ENCODE measurements around the gene CDC42BPA.

The CDC42BPA gene

DNA sequence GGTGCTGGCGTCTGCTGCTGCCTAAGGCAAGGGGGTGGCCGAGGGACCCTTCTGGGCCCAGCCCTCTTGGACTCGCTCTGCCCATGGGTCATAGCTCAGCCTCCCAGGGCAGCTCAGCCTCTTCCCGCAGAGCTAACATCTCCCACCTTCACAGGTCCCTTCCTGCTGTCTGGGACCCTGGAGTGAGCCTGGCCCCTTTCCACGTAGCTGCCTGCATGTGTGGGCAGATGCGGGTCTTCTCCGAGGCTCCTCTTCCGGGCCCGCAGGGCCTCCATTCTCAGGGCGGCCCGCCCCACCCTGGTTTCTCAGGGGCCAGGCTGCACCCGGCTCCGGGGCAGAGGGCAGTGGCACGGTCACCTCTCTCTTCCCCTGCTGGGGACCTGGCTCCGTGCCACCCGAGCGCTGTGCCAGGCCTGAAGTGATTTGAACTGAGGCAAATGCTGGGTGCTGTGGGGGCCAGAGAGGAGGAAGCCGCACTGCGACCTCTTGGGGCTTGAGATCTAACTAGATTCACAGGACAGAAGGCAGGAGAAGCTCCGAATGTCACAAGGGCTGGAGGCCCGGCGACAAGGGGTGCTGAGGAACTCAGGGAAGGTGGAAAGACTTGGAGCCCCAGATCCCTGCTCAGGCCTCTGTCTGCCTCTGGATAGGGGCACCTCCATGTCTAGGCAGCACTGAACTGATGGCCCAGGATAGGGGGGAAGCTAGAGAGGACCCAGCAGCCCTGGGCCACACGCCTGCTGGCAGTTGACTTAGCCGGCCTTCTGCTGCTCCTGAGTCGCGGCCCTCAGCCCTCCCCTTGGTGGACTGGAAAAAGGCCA is 337.5 kb downstream of the CDC42BPA start:
- DNase-seq (ENCODE audit: low read depth), result no peak

DNA sequence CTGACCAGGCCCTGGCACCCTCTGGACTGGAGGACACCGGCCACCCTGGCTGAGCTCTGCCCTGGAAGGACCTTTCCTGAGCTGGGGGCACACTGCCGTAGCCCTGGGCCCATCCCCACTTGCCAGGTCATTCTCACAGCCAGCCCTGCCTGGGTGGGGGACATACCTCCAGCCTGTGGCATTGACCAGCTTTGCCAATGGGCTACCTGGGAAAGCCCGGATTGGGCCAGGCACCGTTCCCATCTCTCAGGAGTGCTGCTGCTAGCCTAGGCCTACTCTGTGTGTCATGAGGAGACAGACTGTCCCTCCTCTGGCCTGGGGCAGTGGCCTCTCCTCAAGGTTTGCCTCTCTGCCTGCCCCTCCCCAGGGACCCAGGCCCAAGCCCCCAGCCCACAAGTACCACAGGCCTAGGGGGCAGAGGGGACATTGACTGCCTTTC is 338.2 kb downstream of the CDC42BPA start:
- no peak for DNase-seq (ENCODE audit: low read depth)

DNA sequence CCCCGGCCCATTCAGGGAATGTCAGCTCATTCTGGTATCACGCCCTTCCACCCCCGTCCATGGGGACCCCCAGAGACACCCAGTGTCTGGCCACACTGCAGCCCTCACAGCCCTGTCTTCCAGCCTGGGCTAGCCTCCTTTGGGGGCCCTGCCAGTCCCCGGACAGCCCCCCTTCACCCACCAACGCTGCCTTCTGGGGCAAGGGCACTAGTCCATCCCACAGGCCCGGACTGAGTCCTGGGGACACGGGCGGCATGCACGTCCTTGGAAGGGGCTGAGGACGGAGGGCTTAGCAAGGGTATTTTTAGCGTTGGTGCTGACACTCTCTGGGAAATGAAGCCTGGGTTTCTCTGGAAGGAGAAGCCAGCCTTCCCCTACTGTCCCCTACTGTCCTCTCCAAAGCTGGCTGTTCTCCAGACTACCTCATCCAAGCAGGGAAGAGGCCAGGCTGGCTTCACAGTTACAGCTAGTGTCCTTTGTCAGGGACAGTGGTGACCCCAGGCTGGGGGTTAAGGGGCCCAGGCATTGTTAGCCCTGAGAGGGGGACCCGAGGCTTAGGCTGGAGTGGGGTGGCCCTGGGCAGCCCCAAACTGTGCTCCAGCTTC is 338.7 kb downstream of the CDC42BPA start:
- DNase-seq (ENCODE audit: low read depth), result no peak

DNA sequence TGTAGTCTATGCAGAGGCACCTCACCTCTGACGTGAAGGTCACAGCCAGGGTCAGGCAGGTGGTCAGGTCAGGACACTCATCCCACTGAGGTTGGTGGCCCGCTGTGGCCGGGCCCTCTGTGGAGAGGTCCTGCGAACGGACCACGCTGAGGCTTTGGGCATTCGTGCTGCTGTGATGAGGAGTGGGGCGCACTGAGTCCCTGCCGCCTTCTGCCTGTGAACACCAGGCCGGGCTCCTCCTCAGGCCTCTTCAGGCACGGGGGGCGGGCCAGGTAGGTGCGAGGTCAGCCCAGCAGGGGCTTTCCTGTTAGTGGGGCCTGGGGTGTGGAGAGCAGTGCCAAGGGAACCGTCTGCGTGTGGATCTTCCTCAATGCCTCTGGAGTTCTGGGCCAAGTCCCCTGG is 339.2 kb downstream of the CDC42BPA start:
- no peak for DNase-seq (ENCODE audit: low read depth)

DNA sequence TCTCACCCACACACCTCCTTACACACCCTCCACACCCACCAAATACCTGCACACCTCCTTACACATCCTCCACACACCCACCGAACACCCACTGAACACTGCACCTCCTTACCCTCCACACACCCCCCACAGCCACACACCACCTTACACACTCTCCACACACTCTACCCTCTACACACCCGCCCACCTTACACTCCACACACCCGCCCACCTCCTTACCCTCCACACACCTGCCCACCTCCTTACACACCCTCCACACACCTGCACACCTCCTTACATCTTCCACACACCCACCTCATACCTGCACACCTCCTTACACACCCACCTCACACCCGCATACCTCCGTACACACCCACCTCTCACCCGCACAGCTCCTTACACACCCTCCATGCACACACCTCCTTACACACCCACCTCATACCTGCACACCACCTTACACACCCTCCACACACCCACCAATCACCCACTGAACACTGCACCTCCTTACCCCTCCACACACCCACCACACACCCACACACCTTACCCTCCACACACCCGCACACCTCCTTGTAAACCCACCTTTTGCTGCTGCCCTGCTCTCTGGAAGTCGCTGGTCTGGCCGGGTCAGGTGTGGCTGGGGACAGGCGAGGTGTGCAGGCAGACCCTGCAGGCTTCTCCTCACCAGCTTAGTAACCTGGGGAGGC is 339.7 kb downstream of the CDC42BPA start:
- DNase-seq (ENCODE audit: low read depth), result no peak

DNA sequence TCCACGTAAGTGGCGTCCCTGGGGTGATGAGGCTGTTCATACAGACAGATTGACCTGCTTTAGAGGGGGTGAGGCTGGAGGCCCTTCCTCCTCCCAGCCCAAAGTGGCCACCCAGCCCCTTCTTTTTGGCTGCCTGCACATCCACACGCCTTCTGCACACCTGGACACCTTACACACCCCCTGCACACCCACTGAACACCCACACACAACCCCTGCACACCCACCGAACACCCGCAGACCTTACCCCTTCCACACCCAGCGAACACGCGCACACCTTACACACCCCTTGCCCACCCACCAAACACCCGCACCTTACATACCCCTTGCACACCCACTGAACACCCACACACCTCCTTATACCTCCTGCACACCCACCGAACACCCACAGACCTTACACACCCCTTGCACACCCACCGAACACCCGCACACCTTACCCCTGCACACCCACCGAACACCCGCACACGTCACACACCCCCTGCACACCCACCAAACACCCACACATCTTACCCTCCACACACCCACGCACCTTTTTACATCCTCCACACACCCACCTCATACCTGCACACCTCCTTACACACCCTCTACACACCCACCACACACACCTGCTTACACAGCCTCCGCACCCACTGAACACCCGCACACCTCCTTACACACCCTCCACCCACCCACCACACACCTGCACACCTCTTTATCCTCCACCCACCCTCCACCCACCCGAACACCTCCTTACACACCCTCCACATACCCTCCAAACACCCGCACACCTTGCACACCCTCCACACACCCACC is 340.5 kb downstream of the CDC42BPA start:
- no peak for DNase-seq (ENCODE audit: low read depth)

DNA sequence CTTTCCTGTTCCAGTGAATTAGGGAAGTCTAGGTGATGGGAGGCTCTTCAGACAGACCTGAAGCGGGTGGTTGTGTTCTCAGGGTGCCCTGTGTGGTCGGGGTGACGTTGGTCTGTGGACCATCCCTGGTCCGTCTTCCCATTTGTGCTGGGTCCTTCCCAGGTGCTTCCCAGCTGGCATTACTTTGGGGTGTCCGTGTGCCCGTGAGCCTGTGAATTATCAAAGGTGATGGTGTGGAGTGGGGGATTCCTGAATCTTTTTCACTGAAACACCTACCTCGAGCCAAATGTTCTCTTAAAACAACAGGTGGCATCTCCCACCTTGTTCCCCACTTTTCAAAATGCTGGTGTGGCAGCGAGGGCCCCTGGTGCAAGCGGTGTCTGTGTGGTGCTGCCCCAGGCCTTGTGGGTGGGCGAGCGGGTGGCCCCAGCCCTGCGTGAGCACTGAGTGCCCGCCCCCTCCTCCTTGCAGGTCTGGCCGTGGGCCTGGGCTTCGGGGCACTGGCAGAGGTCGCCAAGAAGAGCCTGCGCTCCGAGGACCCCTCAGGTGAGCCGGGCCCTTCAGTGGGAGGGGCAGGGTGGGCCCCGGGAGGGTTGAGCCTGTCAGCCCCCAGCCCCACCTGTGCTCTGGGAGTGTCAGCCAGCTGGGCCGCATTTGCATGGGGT is 341.2 kb downstream of the CDC42BPA start:
- no peak for DNase-seq (ENCODE audit: low read depth)

DNA sequence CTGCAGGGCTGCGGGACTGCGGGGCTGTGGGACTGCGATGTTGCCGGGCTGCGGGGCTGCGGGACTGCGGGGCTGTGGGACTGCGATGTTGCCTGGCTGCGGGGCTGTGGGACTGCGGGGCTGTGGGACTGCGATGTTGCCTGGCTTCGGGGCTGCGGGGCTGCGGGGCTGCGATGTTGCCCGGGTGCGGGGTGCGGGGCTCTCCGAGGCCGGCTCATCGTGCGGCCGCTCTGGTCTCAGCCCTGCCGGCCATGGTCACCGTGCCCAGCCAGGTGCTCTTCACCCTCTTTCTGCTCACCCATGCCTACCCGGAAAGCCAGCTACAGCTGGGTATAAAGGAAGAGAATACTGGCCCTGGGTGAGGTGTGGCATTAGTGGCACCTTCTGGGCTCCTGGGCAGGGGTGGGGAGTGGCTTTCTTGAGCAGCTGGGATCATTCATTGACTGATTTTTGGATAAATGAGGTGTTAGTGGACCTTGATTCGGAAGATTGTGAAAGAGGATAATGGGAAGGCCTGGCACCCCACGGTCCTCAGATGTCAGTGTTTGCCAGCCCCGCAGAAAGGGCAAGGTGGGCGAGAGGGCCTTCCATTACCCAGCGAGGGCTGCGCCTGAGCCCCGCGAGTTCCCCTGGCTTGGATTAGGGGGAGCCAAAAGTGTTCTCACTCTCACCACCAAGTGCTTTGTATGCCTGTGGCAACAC is 341.9 kb downstream of the CDC42BPA start:
- DNase-seq (ENCODE audit: low read depth), result no peak

DNA sequence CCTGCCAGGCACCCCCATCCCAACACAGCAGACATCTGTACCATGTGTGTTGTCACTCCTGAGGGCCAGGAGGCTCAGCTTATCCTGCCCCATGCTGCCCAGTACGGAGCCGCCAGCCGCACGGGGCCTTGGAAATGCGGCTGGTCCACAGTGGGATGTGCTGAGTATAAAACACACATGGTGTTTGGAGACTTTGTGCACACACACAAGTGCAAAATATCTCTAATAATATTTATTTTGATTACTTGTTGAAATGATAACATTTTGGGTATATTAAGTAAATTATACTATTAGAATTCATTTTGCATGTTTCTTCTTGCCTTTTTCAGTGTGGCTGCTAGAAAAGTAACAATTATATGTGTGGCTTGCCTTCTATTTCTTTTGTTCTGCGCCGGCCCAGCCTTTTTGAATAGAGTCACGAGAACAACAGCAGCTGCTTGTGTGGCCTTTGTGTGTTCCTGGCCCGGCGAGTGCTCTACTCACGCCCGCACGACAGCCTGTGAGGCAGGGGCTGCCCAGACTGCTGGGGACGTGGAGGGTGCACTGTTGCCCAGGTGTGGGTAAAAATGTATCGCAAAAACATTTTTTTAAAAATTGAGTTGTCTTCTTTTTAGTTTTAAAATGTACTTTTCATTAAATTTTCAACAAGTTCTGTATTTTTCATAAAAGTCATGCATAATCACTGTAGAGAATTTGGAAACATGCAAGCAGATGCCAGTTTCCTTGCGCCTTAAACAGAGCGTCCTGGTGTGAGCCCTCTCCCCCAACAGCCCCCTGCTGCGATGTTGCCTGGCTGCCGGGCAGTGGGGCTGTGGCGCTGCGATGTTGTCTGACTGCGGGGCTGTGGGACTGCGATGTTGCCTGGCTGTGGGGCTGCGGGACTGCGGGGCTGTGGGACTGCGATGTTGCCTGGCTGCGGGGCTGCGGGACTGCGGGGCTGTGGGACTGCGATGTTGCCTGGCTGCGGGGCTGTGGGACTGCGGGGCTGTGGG is 342.7 kb downstream of the CDC42BPA start:
- no peak for DNase-seq (ENCODE audit: low read depth)

DNA sequence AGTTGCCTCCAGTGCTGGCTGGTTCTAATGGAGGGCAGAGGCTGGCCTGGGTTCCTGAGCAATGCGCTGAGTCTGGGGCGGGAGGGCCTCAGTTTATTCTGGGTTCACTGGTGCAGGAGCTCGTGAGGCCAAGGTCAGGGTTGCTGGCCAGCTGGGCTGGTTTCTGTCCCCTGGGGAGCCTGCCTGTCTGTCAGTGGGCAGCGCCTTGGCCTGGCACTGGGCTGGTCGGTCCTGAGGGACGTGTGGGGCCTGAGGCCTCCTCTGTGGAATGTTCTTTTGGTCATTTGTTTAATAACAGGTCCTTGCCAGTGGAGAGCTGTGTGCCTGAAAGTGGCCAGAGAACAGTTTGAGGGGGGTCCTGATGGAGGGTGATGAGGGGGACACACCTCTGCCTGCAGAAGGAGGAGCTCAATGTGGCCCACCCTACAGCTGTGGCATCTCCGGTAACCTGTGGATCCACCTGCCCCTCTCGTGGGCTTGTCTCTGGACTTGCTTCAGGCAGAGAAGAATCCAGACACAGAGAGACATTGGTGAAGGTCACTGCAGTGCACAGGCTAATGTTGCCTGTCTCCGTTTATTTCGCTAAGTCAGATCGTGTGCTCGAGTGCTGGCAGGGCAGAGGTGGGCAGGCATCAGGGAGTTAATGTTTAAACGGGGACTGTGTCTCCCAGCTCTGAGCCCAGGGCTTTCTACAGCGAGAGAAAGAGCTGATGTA is 343.6 kb downstream of the CDC42BPA start:
- DNase-seq (ENCODE audit: low read depth), result no peak

DNA sequence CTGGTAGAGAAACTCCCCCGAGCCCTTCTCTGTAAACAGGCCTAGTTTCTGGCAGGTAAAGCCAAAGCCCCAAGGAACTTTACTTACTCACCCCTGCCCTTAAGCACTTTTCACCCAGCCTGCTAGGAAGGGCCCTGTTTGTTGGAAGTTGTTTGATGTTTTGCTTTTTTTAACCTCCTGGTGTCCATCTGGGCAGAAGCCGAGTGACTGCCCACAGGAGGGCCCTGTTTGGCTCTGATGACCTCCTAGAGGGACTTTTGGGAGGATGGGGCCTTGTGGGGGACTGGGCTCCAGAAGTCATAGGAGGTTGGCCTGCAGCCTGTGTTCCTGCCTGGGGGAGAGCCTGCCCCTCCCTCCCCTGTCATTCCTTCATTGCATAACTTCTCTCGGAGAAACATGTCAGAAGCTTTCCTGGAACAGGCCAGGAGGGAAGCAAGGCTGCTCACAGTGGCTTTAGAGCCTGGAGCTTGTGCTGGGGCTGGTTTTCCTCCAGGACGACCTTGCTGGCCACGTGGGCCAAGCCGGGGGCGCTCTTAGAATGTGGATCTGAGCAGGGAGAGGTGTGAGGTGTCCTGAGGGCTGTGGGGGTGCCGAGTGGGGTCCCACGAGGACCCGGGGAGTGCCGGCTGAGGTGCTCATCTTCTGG is 344.3 kb downstream of the CDC42BPA start:
- DNase-seq (ENCODE audit: low read depth), result no peak

DNA sequence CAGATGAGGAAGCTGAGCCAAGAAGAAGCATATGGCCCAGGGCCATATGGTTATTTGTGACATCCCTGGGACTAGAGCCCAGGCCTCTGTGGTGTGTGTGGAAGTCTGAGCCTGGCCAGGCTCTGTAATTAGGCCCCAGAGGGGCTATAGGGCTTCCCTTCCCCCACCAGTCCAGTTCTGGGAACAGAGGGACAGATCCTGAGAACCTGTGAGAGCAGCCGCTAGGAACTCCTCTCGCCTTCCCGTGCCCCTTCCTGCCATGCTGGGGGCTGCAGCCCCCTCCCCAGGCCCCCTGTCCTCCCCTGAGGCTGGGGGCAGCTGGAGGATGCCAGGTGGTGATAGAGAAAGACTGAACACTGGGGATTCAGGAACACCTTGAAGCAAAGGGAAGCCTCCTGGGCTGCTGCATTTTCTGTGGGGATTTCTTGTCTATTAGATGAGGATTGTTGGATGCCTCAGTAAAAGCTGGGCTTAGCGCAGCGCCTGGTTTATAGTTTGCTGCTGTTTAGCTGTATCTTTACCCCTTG is 344.9 kb downstream of the CDC42BPA start:
- DNase-seq (ENCODE audit: low read depth), result no peak

DNA sequence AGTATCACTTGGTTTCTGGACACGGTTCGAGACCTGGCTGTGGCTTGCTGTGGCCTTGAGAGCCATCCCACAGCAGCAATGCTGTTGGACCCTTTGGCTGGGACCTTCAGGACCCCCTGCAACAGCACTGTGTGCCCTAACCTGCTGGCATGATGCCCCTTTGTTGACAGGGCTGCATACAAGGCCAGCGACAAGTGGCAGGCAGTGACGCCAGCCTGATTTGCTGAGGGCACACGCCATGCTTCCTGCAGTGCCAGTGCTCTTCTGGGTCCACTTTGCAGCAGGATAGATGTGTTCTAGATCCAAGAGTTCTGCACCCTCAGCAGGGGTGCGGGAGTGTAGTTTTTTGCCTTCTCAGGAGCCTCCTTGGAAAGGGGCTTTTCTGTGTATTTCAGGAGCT is 345.4 kb downstream of the CDC42BPA start:
- no peak for DNase-seq (ENCODE audit: low read depth)

DNA sequence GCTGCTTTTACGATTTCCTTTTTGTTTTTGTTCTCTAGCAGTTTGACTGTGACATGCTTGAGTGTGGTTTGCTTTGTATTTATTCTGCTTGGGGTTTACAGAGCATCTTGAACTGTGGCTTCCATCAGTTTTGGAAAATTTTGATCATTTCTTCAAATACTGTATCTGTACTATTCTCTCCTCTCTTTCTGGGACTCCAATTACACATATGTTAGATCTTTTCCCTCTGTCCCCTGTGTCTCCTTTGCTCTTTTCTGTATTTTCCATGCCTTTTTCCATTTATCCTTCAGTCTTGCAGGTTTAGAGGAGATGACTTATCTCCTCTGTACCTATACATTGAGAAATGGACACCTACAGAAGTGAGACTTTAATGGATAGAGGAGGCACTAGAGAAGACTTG is 346.5 kb downstream of the CDC42BPA start:
- DNase-seq (ENCODE audit: low read depth), result no peak

DNA sequence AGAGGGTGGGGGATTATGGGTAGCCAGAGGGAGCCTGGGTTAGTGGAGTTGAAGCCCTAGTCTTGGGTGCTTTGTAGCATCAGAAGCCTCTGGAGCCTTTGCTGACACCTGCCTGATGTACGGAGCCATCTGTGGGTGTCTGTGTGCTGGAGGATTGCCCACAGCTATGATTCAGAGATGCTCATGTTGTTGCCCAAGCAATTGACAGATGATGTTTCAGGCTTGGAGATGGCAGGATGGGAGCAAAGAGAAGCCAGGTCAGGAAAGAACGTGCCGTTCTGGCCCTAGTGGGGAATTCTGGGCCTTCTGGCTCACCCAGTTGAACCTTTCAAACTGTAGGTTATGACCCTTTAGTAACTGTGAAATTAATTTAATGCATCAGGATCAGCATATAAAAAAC is 350.6 kb downstream of the CDC42BPA start:
- DNase-seq (ENCODE audit: low read depth), result no peak

DNA sequence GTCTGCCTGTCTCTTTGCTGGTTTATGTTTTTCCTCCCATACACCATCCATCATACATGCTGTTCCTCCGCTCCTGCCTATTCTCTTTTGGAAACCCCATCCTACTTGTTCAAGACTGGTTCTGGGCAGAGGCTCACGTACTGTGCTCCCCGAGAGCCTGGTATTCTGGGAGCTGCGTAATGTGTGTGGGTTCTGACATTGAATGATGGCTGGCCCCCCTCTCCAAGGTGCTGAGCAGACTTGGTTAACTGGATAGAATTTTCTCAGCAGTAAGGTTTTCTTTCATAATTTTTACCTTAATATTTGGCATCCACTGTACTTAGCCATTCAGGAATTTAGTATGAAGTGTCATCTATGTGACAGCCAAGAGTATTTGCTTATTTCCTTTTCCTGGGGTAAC is 351.6 kb downstream of the CDC42BPA start:
- DNase-seq (ENCODE audit: low read depth), result no peak

DNA sequence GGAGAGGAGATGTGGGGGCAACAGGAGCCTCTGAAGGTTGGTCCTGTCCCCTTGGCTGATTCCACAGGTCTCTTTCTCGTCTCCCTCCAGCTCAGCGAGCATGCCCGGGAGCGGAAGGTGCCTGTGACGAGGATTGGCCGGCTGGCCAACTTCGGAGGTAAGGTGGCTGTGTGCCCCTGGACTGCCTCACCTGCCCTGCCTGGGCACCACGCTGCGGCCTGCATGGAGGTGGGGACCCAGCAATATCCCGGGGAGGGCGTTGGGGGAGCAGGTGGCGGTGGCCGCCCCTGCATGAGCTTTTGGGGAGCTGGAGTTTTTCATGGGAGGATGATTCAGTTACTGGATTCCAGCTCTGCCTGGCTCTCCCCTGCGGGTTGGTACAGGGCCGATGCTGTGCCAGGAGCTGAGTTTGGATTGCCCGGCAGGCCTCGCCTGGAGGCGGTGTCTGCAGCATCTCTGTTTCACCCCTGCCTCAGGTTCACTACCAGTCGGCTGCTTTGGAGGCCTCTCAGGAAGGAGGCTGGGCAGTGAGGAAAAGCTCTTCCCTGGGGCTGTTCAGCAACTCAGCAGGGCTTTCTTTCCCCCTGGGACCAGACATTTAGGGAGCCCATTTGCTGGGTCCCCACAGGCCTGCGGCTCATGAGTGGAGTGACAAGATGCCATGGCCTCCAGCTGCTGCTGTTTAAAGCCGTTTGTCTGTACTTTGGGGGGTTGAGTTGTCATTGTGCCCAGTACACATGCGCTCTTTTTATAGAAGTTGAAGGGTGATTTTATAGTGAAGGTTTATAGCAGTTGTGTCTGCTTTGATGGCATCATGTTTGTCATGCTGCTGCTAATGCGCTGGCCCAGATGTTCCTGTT is 352.5 kb downstream of the CDC42BPA start:
- no peak for DNase-seq (ENCODE audit: low read depth)
